Endothelial cell of umbilical vein (primary cell): ENCODE measurements around the gene ASNS. TPM values are rescaled to one million over a fixed set of nuclear protein-coding genes. Genes with fewer than 3 reads are reported as not detected.
"Not testable (repeated sequence)": the region's sequence is repeated elsewhere in the genome, so short reads cannot be mapped to it uniquely, and the experiment has no call there.

ENCODE experiments used
- BruUV-seq: library from RNA; stranded (reverse); fragments of 400-500 nt; replicated peaks from 2 replicates; lab custom pipeline; 2021; lab: Mats Ljungman, UMichigan
- CTCF ChIA-PET: fragments of 300-600, 350-600 bp; sonication (Branson Sonifier 250); formaldehyde crosslinking; loops from one replicate; lab custom pipeline; 2021; ENCODE audit warnings: antibody characterized with exemption, inconsistent platforms; lab: Charles Lee
- POLR2A ChIA-PET: fragments of 300-600, 350-600 bp; sonication (Branson Sonifier 250); formaldehyde crosslinking; loops from one replicate; lab custom pipeline; 2021; ENCODE audit warnings: antibody characterized with exemption, inconsistent platforms; lab: Charles Lee
- DNase-seq: peaks from one replicate; pipeline ENCODE4 v3.0.0-alpha.2; 2011; ENCODE audit warnings: low read depth, low spot score
- FAIRE-seq: peaks from 2 replicates; lab custom pipeline; 2011; peaks lifted over from hg19 to GRCh38; lab: Jason Lieb, UNC
- H2AFZ ChIP-seq: 2 replicates; pipeline ENCODE4 v1.6.0; 2012; ENCODE audit warnings: low read depth, low read length, control low read depth, inconsistent platforms
- H3K27ac ChIP-seq: 2 replicates; pipeline ENCODE4 v1.5.1; 2011; ENCODE audit warnings: low read depth, mild to moderate bottlenecking, control low read depth, low read length, moderate library complexity; ENCODE audit not compliant: insufficient read depth
- H3K27me3 ChIP-seq, 2 experiments: 2 replicates each; pipeline versions ENCODE4 v1.6.0 to v1.6.1; 2011; ENCODE audit warnings: low read length in 2 of 2, mixed read lengths in 1 of 2; ENCODE audit not compliant: control insufficient read depth in 2 of 2, insufficient read depth in 2 of 2
- H3K36me3 ChIP-seq, 2 experiments: 2 replicates in 1 of 2; 3 replicates in 1 of 2; pipeline ENCODE4 v1.5.1; 2011; ENCODE audit warnings: low read length in 2 of 2, mild to moderate bottlenecking in 1 of 2, moderate library complexity in 1 of 2; ENCODE audit not compliant: control insufficient read depth in 2 of 2, insufficient read depth in 2 of 2; ENCODE audit errors: extremely low read depth in 1 of 2
- H3K4me1 ChIP-seq: 3 replicates; pipeline ENCODE4 v1.5.1; 2011; ENCODE audit warnings: mild to moderate bottlenecking, low read length; ENCODE audit not compliant: control insufficient read depth, insufficient read depth; ENCODE audit errors: extremely low read depth
- H3K4me2 ChIP-seq: 2 replicates; pipeline ENCODE4 v1.6.1; 2011; ENCODE audit warnings: low read length, control low read depth, mixed read lengths; ENCODE audit not compliant: insufficient read depth
- H3K4me3 ChIP-seq, 3 experiments: fragments of 200-600 bp in 1 of 3; sonication (generic), shearing (Covaris generic) in 1 of 3; replicated peaks in 1 of 3; 2 replicates each; pipeline ENCODE4 v1.5.1; 2011 to 2016; ENCODE audit warnings: control low read depth in 3 of 3, low read length in 3 of 3, mild to moderate bottlenecking in 2 of 3, inconsistent platforms in 1 of 3, low read depth in 1 of 3, moderate library complexity in 1 of 3; ENCODE audit not compliant: insufficient read depth in 1 of 3
- H3K79me2 ChIP-seq: 2 replicates; pipeline ENCODE4 v1.6.0; 2012; ENCODE audit warnings: low read length, inconsistent platforms; ENCODE audit not compliant: control insufficient read depth, insufficient read depth
- H3K9ac ChIP-seq: replicated peaks from 2 replicates; pipeline ENCODE3; 2011; ENCODE audit warnings: low read length, control low read depth; ENCODE audit not compliant: insufficient read depth; ENCODE audit errors: extremely low read depth
- H3K9me1 ChIP-seq: replicated peaks from 3 replicates; pipeline ENCODE4 v1.6.0; 2011; ENCODE audit warnings: mild to moderate bottlenecking, low read length; ENCODE audit not compliant: control insufficient read depth, insufficient read depth; ENCODE audit errors: extremely low read depth
- H3K9me3 ChIP-seq: replicated peaks from 2 replicates; pipeline ENCODE4 v1.5.1; 2012; ENCODE audit warnings: low read length, inconsistent platforms; ENCODE audit not compliant: control insufficient read depth, insufficient read depth
- H4K20me1 ChIP-seq: replicated peaks from 2 replicates; pipeline ENCODE3; 2011; ENCODE audit warnings: mild to moderate bottlenecking, low read length; ENCODE audit not compliant: control insufficient read depth, insufficient read depth; ENCODE audit errors: extremely low read depth
- EZH2 ChIP-seq: IDR thresholded peaks from 2 replicates; pipeline ENCODE4 v1.6.1; 2012; ENCODE audit warnings: borderline replicate concordance, low read depth, mild to moderate bottlenecking, moderate library complexity, low read length, inconsistent platforms; ENCODE audit not compliant: severe bottlenecking
- FOS ChIP-seq: IDR thresholded peaks from 2 replicates; pipeline ENCODE4 v1.6.1; 2011; ENCODE audit warnings: mild to moderate bottlenecking, low read length, moderate library complexity, borderline replicate concordance; ENCODE audit not compliant: insufficient read depth
- GATA2 ChIP-seq: IDR thresholded peaks from 2 replicates; pipeline ENCODE4 v1.7.0; 2011; ENCODE audit warnings: low read depth, mild to moderate bottlenecking, moderate library complexity, mixed read lengths, low read length; ENCODE audit not compliant: insufficient read length, insufficient read depth
- JUN ChIP-seq: IDR thresholded peaks from 2 replicates; pipeline ENCODE4 v1.6.1; 2011; ENCODE audit warnings: borderline replicate concordance, low read depth; ENCODE audit not compliant: insufficient read length, insufficient read depth
- MYC ChIP-seq: IDR thresholded peaks from one replicate; pipeline ENCODE4 v1.6.1; 2011; ENCODE audit warnings: mild to moderate bottlenecking, low read depth, low read length
- POLR2A ChIP-seq: IDR thresholded peaks from 2 replicates; pipeline ENCODE4 v1.6.1; 2012; ENCODE audit warnings: low read depth, mild to moderate bottlenecking, control low read depth, low read length
- POLR2AphosphoS5 ChIP-seq: IDR thresholded peaks from 2 replicates; pipeline ENCODE4 v1.6.1; 2012; ENCODE audit warnings: low read depth, mild to moderate bottlenecking, control low read depth, low read length, moderate library complexity; ENCODE audit not compliant: insufficient read depth
- dilution Hi-C: fragments of 300-500 bp; cut with MboI; formaldehyde crosslinking; loops from one replicate; pipeline ENCODE4 v1.15.0; 2019; ENCODE audit warnings: low sequenced_read_pairs; ENCODE audit not compliant: extremely low pct_ligation_motif_present
- intact Hi-C: fragments of 100-400 bp; cut with micrococcal nuclease; formaldehyde crosslinking; loops from one replicate; pipeline ENCODE4 v1.10.0; 2022
- polyA plus RNA-seq, 4 experiments: library from polyadenylated mRNA; depleted of rRNA in 3 of 4; stranded (reverse) in 3 of 4; unstranded in 1 of 4; fragments of >200 nt; gene quantifications; 2 replicates each; pipeline versions ENCODE4 v1.2.1 to v1.2.3, GENCODE V29; 2011 to 2012; ENCODE audit warnings: missing spikeins in 1 of 4
- total RNA-seq: library from RNA; stranded (reverse); gene quantifications from 2 replicates; pipeline ENCODE4 v1.2.3, GENCODE V29; 2021
- TF ChIP-seq, protein P1 (sequence below): IDR thresholded peaks from 2 replicates; pipeline ENCODE4 v1.6.1; 2011; ENCODE audit not compliant: insufficient read depth, insufficient read length
- TF ChIP-seq, protein P2 (sequence below), 2 donors: IDR thresholded peaks; 1 replicate in 1 of 2; 2 replicates in 1 of 2; pipeline ENCODE4 v1.5.1; 2011; ENCODE audit warnings: low read length in 2 of 2, mild to moderate bottlenecking in 2 of 2, moderate library complexity in 2 of 2, control low read depth in 1 of 2, inconsistent platforms in 1 of 2, low read depth in 1 of 2; ENCODE audit not compliant: insufficient read depth in 1 of 2; ENCODE audit errors: extremely low read depth in 1 of 2

Gene ASNS
- total and polyA plus RNA-seq, 2 donors (not counting 3 experiments of a cell fraction or from before 2014, with no cell fraction given) = 5.1 to 15.0 TPM

GRCh38 chr7:97874894-97875293, 2.7 kb upstream of the ASNS start:
- BruUV-seq, H4K20me1 ChIP-seq, H3K27ac ChIP-seq, H3K9me1 ChIP-seq, H3K4me1 ChIP-seq, H3K4me3 ChIP-seq, H3K36me3 ChIP-seq, H3K79me2 ChIP-seq, CTCF ChIA-PET, DNase-seq, dilution Hi-C loops, H3K9me3 ChIP-seq, H3K4me2 ChIP-seq, POLR2A ChIA-PET, H3K9ac ChIP-seq, FAIRE-seq, H2AFZ ChIP-seq, H3K27me3 ChIP-seq: not testable (repeated sequence)
- intact Hi-C loops = loop anchor here (5.0 kb wide), 1 partner anchor 42 kb away; no protein-coding TSS in a partner anchor

- intact Hi-C loops = loop anchor here (5.0 kb wide), 1 partner anchor 44 kb away; no protein-coding TSS in a partner anchor
- CTCF ChIA-PET = no interaction called here
These were observed 1.4 kb upstream of the ASNS start for GRCh38 chr7:97873606-97874005.

More at GRCh38 chr7:97873606-97874005, 1.4 kb upstream of the ASNS start:
- H3K27ac ChIP-seq = no peak overlapping the region
- H3K4me1 ChIP-seq = peaks cover 3% of the 10 kb centered on the region
- DNase-seq = no peak
- H4K20me1 ChIP-seq = no peaks in the 10 kb centered on the region
- H2AFZ ChIP-seq = no peak overlapping the region
- POLR2A ChIA-PET = no interaction called here
- no peak overlapping the region for H3K4me3 ChIP-seq
- H3K9me3 ChIP-seq = no peaks in the 10 kb centered on the region
- dilution Hi-C loops = no loop called here
- H3K36me3 ChIP-seq = no peaks in the 10 kb centered on the region
- no peaks in the 10 kb centered on the region for H3K9me1 ChIP-seq
- H3K4me2 ChIP-seq = no peak overlapping the region
- no peak overlapping the region for H3K9ac ChIP-seq
- no TSS peak for BruUV-seq
- peaks cover 0 to 2% of the 10 kb centered on the region in 2 experiments for H3K27me3 ChIP-seq
- no peaks in the 10 kb centered on the region for H3K79me2 ChIP-seq
- no peak for FAIRE-seq
- no peak for TF ChIP-seq MYC
- no peak for TF ChIP-seq JUN
- no peak for TF ChIP-seq FOS
- no peak for TF ChIP-seq GATA2
- no peak for TF ChIP-seq POLR2A
- TF ChIP-seq, protein P1, sequence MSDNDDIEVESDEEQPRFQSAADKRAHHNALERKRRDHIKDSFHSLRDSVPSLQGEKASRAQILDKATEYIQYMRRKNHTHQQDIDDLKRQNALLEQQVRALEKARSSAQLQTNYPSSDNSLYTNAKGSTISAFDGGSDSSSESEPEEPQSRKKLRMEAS = no peak
- TF ChIP-seq, protein P2, sequence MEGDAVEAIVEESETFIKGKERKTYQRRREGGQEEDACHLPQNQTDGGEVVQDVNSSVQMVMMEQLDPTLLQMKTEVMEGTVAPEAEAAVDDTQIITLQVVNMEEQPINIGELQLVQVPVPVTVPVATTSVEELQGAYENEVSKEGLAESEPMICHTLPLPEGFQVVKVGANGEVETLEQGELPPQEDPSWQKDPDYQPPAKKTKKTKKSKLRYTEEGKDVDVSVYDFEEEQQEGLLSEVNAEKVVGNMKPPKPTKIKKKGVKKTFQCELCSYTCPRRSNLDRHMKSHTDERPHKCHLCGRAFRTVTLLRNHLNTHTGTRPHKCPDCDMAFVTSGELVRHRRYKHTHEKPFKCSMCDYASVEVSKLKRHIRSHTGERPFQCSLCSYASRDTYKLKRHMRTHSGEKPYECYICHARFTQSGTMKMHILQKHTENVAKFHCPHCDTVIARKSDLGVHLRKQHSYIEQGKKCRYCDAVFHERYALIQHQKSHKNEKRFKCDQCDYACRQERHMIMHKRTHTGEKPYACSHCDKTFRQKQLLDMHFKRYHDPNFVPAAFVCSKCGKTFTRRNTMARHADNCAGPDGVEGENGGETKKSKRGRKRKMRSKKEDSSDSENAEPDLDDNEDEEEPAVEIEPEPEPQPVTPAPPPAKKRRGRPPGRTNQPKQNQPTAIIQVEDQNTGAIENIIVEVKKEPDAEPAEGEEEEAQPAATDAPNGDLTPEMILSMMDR (IDR thresholded peaks at IDR 0.05; ENCODE audit: extremely low read depth in 1 of 2, insufficient read depth in 1 of 2, low read depth in 1 of 2, low read length in 2 of 2) = no peak
- no peak for TF ChIP-seq EZH2
- TF ChIP-seq POLR2AphosphoS5 = no peak
